GM12892 (cell line): ENCODE results near the gene CBX4.

Experiments used
- POLR2A ChIP-seq: IDR thresholded peaks from 2 replicates; pipeline ENCODE4 v1.6.1; 2011; ENCODE audit warnings: low read depth, low read length, control low read depth
- TAF1 ChIP-seq: IDR thresholded peaks from 2 replicates; pipeline ENCODE4 v1.6.1; 2011; ENCODE audit warnings: low read depth, mild to moderate bottlenecking, control low read depth, low read length, borderline replicate concordance

GRCh38 chr17:79842656-79843473 lies 3.6 kb upstream of the CBX4 start:
- no peak for TF ChIP-seq TAF1
- no peak for TF ChIP-seq POLR2A
